Muscle layer of colon (tissue), 2 donors: ENCODE measurements around the gene ZNF835.

Experiments
- H3K27ac ChIP-seq: one replicate; pipeline ENCODE4 v1.7.0; 2013; ENCODE audit warnings: low read depth, mild to moderate bottlenecking, low read length, moderate library complexity
- H3K27me3 ChIP-seq, 2 donors: one replicate each; pipeline ENCODE4 v1.7.0; 2013; ENCODE audit warnings: low read length in 2 of 2, mild to moderate bottlenecking in 2 of 2; ENCODE audit not compliant: insufficient read depth in 2 of 2, control insufficient read depth in 1 of 2
- H3K36me3 ChIP-seq: one replicate; pipeline ENCODE4 v1.7.0; 2013; ENCODE audit warnings: mild to moderate bottlenecking, low read length; ENCODE audit not compliant: insufficient read depth
- H3K4me1 ChIP-seq: one replicate; pipeline ENCODE4 v1.7.0; 2013; ENCODE audit warnings: mild to moderate bottlenecking, low read length; ENCODE audit not compliant: insufficient read depth
- H3K4me3 ChIP-seq, 2 donors: one replicate each; pipeline ENCODE4 v1.7.0; 2013; ENCODE audit warnings: low read length in 2 of 2, low read depth in 1 of 2, mild to moderate bottlenecking in 1 of 2, moderate library complexity in 1 of 2
- H3K9ac ChIP-seq: one replicate; pipeline ENCODE4 v1.7.0; 2013; ENCODE audit warnings: low read length
- H3K9me3 ChIP-seq: one replicate; pipeline ENCODE4 v1.7.0; 2013; ENCODE audit warnings: mild to moderate bottlenecking, low read length
- donor health status: abdominal sarcoma.
- donor health status: Adenocarcinoma of cecum.

Gene ZNF835

DNA sequence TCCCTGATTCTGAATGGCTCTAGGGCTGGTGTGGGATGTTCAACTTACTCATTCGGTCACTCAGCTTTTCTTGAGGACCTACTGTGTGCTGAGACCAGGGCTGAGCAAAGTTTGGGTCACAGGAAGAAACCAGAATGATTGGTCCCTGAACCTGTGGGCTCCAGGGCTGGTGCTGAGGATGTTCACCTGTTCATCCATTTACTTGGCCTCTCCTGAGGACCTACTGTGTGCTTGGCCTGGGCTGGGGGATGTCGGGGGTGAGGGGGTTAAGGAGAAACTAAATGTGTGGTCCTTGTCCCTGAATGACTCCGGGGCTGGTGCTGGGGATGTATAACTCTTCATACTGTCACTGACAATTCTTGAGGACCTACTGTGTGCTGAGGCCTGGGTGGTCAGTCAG is 10.3 kb downstream of the ZNF835 start:
- no peaks in the 10 kb centered on the region for H3K4me1 ChIP-seq
- H3K36me3 ChIP-seq = peaks cover 8% of the 10 kb centered on the region
- H3K9ac ChIP-seq = no peak overlapping the region
- peak overlapping the region in 1 of 2 donors; percentile 23 for H3K4me3 ChIP-seq
- H3K9me3 ChIP-seq = no peaks in the 10 kb centered on the region
- no peak overlapping the region for H3K27ac ChIP-seq
- H3K27me3 ChIP-seq = no peaks in the 10 kb centered on the region

DNA sequence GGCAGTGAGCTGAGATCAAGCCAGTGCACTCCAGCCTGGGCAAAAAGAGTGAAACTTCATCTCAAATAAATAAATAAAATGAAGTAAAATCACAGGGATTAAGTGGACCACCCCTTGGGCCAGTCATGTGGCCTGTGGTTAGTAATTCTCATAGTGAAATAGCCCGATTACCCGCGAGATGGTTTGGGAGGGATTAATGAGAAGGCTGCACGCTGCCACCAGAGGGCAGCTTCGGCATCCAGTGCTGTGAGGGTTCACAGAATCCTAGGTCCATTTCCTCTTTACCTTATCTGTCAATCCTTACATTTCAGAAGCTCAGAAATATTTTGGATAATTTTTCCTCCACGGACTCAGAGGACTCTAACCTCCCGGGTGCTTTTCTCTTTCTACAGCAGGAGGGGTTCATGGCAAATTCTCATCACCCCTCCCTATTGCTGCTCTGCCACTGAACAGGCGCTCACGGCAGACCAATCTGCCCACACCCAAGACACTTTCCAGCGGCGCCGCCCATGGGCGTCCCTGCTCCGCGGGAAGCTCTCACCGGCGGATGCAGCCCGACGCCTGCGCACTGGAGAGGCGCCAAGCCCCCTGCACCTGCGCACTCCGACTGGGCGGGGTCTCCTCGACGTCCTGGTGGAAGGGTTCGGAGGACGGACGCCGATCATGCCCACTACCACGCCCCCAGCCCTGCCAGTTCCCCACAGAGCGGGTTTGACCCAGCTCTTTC is 11.0 kb downstream of the ZNF835 start:
- no peaks in the 10 kb centered on the region for H3K9me3 ChIP-seq
- peaks cover 8% of the 10 kb centered on the region for H3K36me3 ChIP-seq
- H3K9ac ChIP-seq = no peak overlapping the region
- H3K27me3 ChIP-seq = no peaks in the 10 kb centered on the region
- no peak overlapping the region for H3K27ac ChIP-seq
- H3K4me3 ChIP-seq = peak overlapping the region in 1 of 2 donors; percentile 23
- H3K4me1 ChIP-seq = no peaks in the 10 kb centered on the region

DNA sequence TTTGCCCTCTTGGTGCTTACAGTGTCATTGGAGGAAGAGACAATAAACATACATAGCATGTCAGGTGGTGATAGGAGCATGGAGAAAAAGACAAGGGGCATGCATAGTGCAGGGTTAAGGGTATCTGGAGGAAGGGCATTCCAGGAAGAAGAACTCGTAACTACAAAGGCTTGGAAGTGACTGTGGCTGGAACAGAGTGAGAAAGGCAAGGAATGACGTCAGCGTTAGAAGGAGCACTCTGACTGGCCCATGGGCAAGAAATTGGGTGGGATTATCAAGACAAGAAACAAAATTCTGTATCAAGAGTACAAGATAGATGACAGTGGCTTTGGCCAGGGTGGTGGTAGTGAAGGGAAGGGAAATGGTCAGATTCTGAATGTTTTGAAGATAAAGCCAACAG is 17.4 kb downstream of the ZNF835 start:
- H3K27me3 ChIP-seq = no peaks in the 10 kb centered on the region
- H3K9ac ChIP-seq = no peak overlapping the region
- H3K9me3 ChIP-seq = no peaks in the 10 kb centered on the region
- H3K4me1 ChIP-seq = no peaks in the 10 kb centered on the region
- no peak overlapping the region for H3K27ac ChIP-seq
- no peaks in the 10 kb centered on the region for H3K36me3 ChIP-seq
- no peak overlapping the region for H3K4me3 ChIP-seq

DNA sequence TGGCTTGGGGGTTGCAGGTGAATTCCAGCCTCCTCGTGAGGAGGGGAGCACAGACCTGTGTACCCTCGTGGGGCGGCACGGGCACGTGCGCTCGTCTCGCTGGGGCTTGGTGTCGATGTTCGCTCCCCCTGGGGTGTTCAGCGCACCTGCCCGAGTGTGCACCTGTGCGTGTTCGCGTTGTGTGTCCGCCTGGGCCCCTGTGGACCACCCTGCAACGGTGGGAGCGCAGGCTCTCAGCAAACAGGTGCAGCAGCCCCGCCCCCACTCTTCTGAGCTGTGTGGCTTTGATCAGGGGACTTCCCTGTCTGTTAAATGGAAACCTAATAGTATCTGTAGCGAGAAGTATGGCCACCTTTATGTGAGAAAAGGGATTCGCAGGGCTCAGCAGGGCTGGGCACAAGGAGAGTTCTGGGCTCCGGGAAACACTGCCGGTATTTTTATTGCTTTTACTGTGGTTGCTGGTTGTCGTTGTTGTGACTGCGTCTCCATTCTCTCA is 28.0 kb downstream of the ZNF835 start:
- H3K27me3 ChIP-seq = peaks cover 0 to 15% of the 10 kb centered on the region in 2 donors
- no peaks in the 10 kb centered on the region for H3K4me1 ChIP-seq
- H3K9me3 ChIP-seq = no peaks in the 10 kb centered on the region
- no peak overlapping the region for H3K4me3 ChIP-seq
- no peaks in the 10 kb centered on the region for H3K36me3 ChIP-seq
- no peak overlapping the region for H3K27ac ChIP-seq
- H3K9ac ChIP-seq = no peak overlapping the region

DNA sequence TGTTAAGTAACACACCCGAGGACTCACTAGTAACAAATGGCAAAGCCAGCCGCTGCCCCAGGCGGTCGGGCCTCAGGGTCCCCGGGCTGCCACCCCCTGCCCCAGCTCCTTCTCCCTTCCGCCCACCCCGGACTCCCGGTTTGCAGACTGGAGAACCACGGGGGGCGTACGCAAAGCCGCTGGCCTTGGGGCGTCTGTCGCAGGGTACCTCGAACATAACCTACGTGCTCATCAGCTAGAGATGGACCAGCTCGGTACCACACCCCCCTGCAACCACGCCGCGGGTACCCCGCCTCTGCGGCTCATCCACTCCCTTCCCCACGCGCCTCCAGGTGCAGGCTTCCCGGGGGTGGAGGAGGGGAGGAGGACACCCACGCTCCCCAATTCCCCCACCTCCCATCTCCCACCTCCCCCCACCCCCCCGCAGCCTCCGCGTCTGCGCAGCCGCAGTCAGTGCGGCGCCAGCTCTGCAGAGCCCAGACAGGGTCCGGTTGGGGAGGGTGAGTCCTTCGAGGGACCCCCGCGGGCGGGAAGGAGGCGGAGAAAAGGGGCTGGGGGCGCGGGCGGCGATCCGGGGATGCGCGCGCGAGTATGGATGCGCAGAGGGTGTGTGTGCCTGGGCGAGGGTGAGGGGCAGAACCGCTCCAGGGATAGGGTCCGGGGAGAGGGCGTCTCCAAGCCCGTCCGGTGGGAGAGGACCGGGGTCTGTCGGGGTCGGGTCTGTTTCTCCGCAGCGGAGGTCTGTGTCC is 28.7 kb downstream of the ZNF835 start, which contains the start of gene SMIM17:
SMIM17 (plus strand) TSS at position 449 of the 749 bp plus-strand sequence. CDS start 2,509 bp downstream, outside the sequence.
- Histone ChIP-seq H3K9me3 (no peaks in the 10 kb centered on the region), H3K9ac (no peak within 1 kb of the TSS)

DNA sequence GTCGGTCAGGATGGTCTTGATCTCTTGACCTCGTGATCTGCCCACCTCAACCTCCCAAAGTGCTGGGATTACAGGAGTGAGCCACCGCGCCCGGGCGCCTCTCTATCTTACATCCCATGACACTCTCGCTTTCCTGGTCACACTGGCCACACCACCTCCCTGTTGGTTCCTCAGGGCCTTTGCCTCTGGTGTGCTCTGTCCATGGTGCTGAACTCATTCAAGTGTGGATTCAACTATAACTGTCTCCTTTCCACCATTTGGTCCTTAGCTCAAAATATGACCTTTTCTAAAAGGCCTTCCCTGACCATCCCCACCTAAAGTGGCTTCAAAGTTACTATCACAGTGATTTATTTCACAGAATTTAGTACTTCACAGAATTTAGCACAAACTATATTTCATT is 32.3 kb downstream of the ZNF835 start:
- H3K9me3 ChIP-seq = no peaks in the 10 kb centered on the region
- no peak overlapping the region for H3K4me3 ChIP-seq
- H3K27ac ChIP-seq = no peak overlapping the region
- no peak overlapping the region for H3K9ac ChIP-seq
- H3K36me3 ChIP-seq = no peaks in the 10 kb centered on the region
- H3K4me1 ChIP-seq = no peaks in the 10 kb centered on the region
- H3K27me3 ChIP-seq = peaks cover 0 to 15% of the 10 kb centered on the region in 2 donors

More for the DNA sequence above, 28.7 kb downstream of the ZNF835 start, which contains the start of gene SMIM17:
- Histone ChIP-seq H3K4me1 (no peaks in the 10 kb centered on the region), H3K27ac (no peak within 1 kb of the TSS), H3K4me3 (no peak within 1 kb of the TSS), H3K36me3 (no peaks in the 10 kb centered on the region), H3K27me3 (peaks cover 0 to 15% of the 10 kb centered on the region in 2 donors)

DNA sequence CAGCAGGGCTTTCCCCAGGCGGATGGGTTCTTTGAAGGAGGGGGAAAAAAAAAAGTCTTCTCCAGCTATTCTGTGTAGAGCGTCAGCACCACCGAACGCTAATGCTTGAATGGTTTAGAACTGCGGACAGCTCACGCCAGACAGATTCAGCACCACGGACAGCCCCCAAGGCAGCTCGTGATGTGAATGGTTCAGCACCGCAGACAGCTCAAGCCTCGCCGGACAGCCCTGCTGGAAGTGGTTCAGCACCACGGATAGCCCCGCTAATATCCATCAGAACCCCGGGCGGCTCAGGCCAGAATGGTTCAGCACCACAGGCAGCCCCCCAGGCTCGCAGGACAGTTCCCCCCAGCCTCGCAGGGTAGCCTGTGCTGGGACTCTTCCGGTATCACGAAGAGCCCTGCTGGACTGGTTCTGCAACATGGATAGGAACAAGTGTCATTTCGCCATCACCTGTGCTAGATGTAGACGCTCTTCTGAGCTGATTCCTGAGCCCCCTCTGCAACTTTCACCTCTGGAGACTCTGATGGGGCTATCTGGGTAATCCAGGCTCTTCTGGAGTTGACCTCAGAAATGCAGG is 33.5 kb downstream of the ZNF835 start:
- Histone ChIP-seq H3K36me3 (no peaks in the 10 kb centered on the region), H3K9ac (no peak overlapping the region), H3K27ac (no peak overlapping the region), H3K9me3 (peaks cover 2% of the 10 kb centered on the region), H3K27me3 (peaks cover 0 to 6% of the 10 kb centered on the region in 2 donors), H3K4me3 (no peak overlapping the region), H3K4me1 (no peaks in the 10 kb centered on the region)

DNA sequence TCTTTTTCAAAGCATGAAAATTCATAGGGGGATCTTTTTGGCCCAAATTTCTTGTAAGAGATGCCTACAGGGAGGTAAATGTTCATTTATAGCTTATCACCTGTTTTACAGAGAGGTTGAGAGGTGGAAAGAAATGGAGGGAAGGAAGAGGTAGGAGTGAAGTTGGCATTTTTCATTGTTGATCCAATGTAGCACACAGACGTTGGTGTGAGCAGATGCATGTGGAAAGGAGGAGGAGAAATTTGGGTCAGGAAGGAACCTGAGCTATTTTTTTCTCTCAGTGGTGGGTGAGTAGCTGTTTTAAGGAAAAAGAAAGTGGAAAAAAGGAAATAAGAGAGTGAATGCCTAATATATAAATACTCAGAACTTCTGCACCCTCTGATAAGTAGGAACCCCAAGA is 38.5 kb downstream of the ZNF835 start:
- peaks cover 10% of the 10 kb centered on the region for H3K9me3 ChIP-seq

DNA sequence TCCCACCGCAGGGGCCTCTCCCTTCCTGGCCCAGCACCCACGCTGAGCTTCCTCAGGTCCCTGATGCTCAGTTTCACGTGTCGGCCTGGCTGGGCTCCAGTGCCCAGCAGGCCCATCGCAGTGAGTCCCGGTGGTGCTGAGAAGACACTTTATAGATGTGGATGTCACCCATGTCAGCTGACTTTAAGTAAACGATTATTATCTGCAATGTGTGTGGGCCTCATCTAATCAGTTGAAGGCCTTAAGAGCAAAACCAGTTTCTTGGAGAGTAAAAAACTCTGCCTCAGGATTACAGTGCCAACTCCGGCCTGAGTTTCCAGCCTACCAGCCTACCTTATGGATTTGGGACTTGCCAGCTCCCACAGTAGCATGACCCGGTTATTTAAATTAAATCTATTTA is 45.8 kb downstream of the ZNF835 start:
- Histone ChIP-seq H3K9ac (no peak overlapping the region), H3K4me1 (no peaks in the 10 kb centered on the region), H3K4me3 (no peak overlapping the region), H3K27ac (no peak overlapping the region), H3K36me3 (peaks cover 42% of the 10 kb centered on the region), H3K27me3 (no peaks in the 10 kb centered on the region), H3K9me3 (peaks cover 15% of the 10 kb centered on the region)

More for the DNA sequence above, 38.5 kb downstream of the ZNF835 start:
- Histone ChIP-seq H3K4me3 (no peak overlapping the region), H3K4me1 (no peaks in the 10 kb centered on the region), H3K36me3 (no peaks in the 10 kb centered on the region), H3K9ac (no peak overlapping the region), H3K27ac (no peak overlapping the region), H3K27me3 (no peaks in the 10 kb centered on the region)

DNA sequence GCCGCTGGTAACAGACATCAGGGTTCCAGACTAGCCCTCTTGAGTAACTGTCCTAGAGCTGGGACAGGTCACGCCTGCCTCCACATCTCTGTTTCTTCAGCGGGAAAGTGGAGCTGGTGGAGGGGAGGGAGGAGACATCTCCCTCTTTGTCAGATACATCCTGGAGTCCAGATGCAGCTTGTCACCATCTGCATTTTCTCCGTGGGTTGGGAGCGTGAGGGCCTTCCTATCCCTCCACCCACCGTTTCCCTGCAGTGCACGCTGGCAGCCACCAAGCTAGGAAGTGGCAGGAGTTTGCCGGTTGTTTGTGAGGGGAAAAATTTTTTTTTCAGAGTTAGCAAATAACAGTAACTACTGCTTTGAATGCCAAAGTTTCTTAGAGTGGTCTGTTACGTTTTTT is 48.6 kb downstream of the ZNF835 start:
- peaks cover 42% of the 10 kb centered on the region for H3K36me3 ChIP-seq
- H3K9me3 ChIP-seq = peaks cover 11% of the 10 kb centered on the region
- no peak overlapping the region for H3K9ac ChIP-seq
- H3K27ac ChIP-seq = no peak overlapping the region
- H3K4me3 ChIP-seq = no peak overlapping the region
- H3K27me3 ChIP-seq = no peaks in the 10 kb centered on the region
- H3K4me1 ChIP-seq = no peaks in the 10 kb centered on the region

DNA sequence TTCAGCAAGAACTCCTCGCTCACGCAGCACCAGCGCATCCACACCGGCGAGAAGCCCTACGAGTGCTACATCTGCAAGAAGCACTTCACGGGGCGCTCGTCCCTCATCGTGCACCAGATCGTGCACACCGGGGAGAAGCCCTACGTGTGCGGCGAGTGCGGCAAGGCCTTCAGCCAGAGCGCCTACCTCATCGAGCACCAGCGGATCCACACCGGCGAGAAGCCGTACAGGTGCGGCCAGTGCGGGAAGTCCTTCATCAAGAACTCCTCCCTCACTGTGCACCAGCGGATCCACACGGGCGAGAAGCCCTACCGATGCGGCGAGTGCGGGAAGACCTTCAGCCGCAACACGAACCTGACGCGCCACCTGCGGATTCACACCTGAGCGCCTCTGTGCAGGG is 49.2 kb downstream of the ZNF835 start:
- H3K9ac ChIP-seq = no peak overlapping the region
- H3K27me3 ChIP-seq = no peaks in the 10 kb centered on the region
- H3K4me3 ChIP-seq = no peak overlapping the region
- H3K36me3 ChIP-seq = peaks cover 46% of the 10 kb centered on the region
- no peaks in the 10 kb centered on the region for H3K4me1 ChIP-seq
- H3K9me3 ChIP-seq = peaks cover 11% of the 10 kb centered on the region
- H3K27ac ChIP-seq = no peak overlapping the region
